WTC11 (cell line): Measurements from ENCODE around the gene BDH2. TPM values are rescaled to one million over a fixed set of nuclear protein-coding genes. Genes with fewer than 3 reads are reported as not detected.

Experiments used
- ATAC-seq: fragments of 200-7000 bp; cut with Tn5 transposase; 2 replicates; pipeline ENCODE4 v1.10.0; 2021; ENCODE audit warnings: mild to moderate bottlenecking, moderate library complexity
- CTCF ChIA-PET: fragments of 300-600 bp; sonication (Branson Sonifier 250); formaldehyde crosslinking; loops from one replicate; lab custom pipeline; 2021; ENCODE audit warnings: antibody characterized with exemption; lab: Charles Lee
- POLR2A ChIA-PET: fragments of 350-600 bp; sonication (Branson Sonifier 250); formaldehyde crosslinking; loops from one replicate; lab custom pipeline; 2021; ENCODE audit warnings: antibody characterized with exemption; lab: Charles Lee
- DNase-seq: peaks from one replicate; pipeline ENCODE4 v3.0.0; 2021; ENCODE audit warnings: low spot score
- H3K27ac Mint-ChIP-seq: 2 replicates; pipeline ENCODE4 v1.8.0; 2021; ENCODE audit warnings: mixed read lengths
- H3K27me3 Mint-ChIP-seq: 2 replicates; pipeline ENCODE4 v1.8.0; 2021; ENCODE audit warnings: low read depth, mild to moderate bottlenecking, moderate library complexity, mixed read lengths
- H3K36me3 Mint-ChIP-seq: 2 replicates; pipeline ENCODE4 v1.8.0; 2021; ENCODE audit warnings: mixed read lengths
- H3K4me1 Mint-ChIP-seq: 2 replicates; pipeline ENCODE4 v1.8.0; 2022; ENCODE audit warnings: mixed read lengths
- H3K4me3 Mint-ChIP-seq: 2 replicates; pipeline ENCODE4 v1.8.0; 2021; ENCODE audit warnings: mild to moderate bottlenecking, moderate library complexity, mixed read lengths
- H3K9me3 Mint-ChIP-seq: 2 replicates; pipeline ENCODE4 v1.8.0; 2021; ENCODE audit warnings: mixed read lengths
- ATF3 ChIP-seq: sonication (generic); formaldehyde crosslinking; conservative IDR thresholded peaks from 2 replicates; pipeline ENCODE4 v1.8.1; 2022; ENCODE audit warnings: mild to moderate bottlenecking, missing genetic modification reagents
- CREM ChIP-seq: sonication (generic); formaldehyde crosslinking; IDR thresholded peaks from 2 replicates; pipeline ENCODE4 v1.8.1; 2022; ENCODE audit warnings: mild to moderate bottlenecking, missing genetic modification reagents, moderate library complexity
- FOXP1 ChIP-seq: sonication (generic); formaldehyde crosslinking; IDR thresholded peaks from 2 replicates; pipeline ENCODE4 v1.8.0; 2022; ENCODE audit warnings: missing genetic modification reagents, mild to moderate bottlenecking, moderate library complexity, borderline replicate concordance
- GABPB1 ChIP-seq: sonication (generic); formaldehyde crosslinking; IDR thresholded peaks from 2 replicates; pipeline ENCODE4 v1.8.1; 2023; ENCODE audit warnings: mild to moderate bottlenecking, missing genetic modification reagents
- GRHL2 ChIP-seq: fragments of 250-450 bp; sonication (Bioruptor Pico); IDR thresholded peaks from 2 replicates; pipeline ENCODE4 v1.8.0; 2022; ENCODE audit warnings: mild to moderate bottlenecking, moderate library complexity; ENCODE audit not compliant: insufficient replicate concordance, severe bottlenecking
- GTF2I ChIP-seq: fragments of 250-450 bp; sonication (Bioruptor Pico); conservative IDR thresholded peaks from 2 replicates; pipeline ENCODE4 v1.4.0; 2021; ENCODE audit warnings: mild to moderate bottlenecking
- MXD4 ChIP-seq: fragments of 250-450 bp; sonication (Bioruptor Pico); IDR thresholded peaks from 2 replicates; pipeline ENCODE4 v1.8.0; 2021; ENCODE audit warnings: mild to moderate bottlenecking, moderate library complexity, borderline replicate concordance
- MYBL2 ChIP-seq: sonication (generic); formaldehyde crosslinking; IDR thresholded peaks from 2 replicates; pipeline ENCODE4 v1.8.1; 2023; ENCODE audit warnings: mild to moderate bottlenecking, moderate library complexity, missing genetic modification reagents
- NR3C1 ChIP-seq: sonication (generic); formaldehyde crosslinking; conservative IDR thresholded peaks from 2 replicates; pipeline ENCODE4 v1.8.1; 2023; ENCODE audit warnings: low read depth, mild to moderate bottlenecking, missing genetic modification reagents
- PRDM15 ChIP-seq: sonication (generic); formaldehyde crosslinking; IDR thresholded peaks from 2 replicates; pipeline ENCODE4 v1.8.0; 2022; ENCODE audit warnings: missing genetic modification reagents
- SMAD3 ChIP-seq: sonication (generic); formaldehyde crosslinking; IDR thresholded peaks from 2 replicates; pipeline ENCODE4 v1.8.0; 2022; ENCODE audit warnings: missing genetic modification reagents, mild to moderate bottlenecking, borderline replicate concordance
- ZNF416 ChIP-seq: fragments of 250-450 bp; sonication (Bioruptor Pico); IDR thresholded peaks from 2 replicates; pipeline ENCODE4 v1.9.0; 2021; ENCODE audit warnings: mild to moderate bottlenecking, inconsistent platforms
- total RNA-seq: library from RNA; stranded (reverse); gene quantifications from 3 replicates; pipeline ENCODE4 v1.2.3, GENCODE V29; 2021
- TF ChIP-seq, protein P1 (sequence below): sonication (generic); formaldehyde crosslinking; conservative IDR thresholded peaks from 2 replicates; pipeline ENCODE4 v1.8.1; 2023; ENCODE audit warnings: mild to moderate bottlenecking, low read depth, missing genetic modification reagents, moderate library complexity
- TF ChIP-seq, protein P2 (sequence below): sonication (generic); formaldehyde crosslinking; IDR thresholded peaks from 2 replicates; pipeline ENCODE4 v1.8.0; 2023; ENCODE audit warnings: mild to moderate bottlenecking, missing genetic modification reagents

Gene BDH2
- total RNA-seq, 1 experiment from 2014 or later, result 39.6 TPM

- TF ChIP-seq, protein P1, sequence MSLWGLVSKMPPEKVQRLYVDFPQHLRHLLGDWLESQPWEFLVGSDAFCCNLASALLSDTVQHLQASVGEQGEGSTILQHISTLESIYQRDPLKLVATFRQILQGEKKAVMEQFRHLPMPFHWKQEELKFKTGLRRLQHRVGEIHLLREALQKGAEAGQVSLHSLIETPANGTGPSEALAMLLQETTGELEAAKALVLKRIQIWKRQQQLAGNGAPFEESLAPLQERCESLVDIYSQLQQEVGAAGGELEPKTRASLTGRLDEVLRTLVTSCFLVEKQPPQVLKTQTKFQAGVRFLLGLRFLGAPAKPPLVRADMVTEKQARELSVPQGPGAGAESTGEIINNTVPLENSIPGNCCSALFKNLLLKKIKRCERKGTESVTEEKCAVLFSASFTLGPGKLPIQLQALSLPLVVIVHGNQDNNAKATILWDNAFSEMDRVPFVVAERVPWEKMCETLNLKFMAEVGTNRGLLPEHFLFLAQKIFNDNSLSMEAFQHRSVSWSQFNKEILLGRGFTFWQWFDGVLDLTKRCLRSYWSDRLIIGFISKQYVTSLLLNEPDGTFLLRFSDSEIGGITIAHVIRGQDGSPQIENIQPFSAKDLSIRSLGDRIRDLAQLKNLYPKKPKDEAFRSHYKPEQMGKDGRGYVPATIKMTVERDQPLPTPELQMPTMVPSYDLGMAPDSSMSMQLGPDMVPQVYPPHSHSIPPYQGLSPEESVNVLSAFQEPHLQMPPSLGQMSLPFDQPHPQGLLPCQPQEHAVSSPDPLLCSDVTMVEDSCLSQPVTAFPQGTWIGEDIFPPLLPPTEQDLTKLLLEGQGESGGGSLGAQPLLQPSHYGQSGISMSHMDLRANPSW (CRISPR knock-in tag), result no peak
- TF ChIP-seq CREM (CRISPR knock-in tag) (no peak), SMAD3 (CRISPR knock-in tag) (no peak; the same call in 1 of the 2 replicates), MXD4 (CRISPR knock-in tag) (no peak), PRDM15 (no peak), NR3C1 (CRISPR knock-in tag) (no peak), ATF3 (CRISPR knock-in tag) (no peak), GRHL2 (CRISPR knock-in tag) (no peak)
- TF ChIP-seq, protein P2, sequence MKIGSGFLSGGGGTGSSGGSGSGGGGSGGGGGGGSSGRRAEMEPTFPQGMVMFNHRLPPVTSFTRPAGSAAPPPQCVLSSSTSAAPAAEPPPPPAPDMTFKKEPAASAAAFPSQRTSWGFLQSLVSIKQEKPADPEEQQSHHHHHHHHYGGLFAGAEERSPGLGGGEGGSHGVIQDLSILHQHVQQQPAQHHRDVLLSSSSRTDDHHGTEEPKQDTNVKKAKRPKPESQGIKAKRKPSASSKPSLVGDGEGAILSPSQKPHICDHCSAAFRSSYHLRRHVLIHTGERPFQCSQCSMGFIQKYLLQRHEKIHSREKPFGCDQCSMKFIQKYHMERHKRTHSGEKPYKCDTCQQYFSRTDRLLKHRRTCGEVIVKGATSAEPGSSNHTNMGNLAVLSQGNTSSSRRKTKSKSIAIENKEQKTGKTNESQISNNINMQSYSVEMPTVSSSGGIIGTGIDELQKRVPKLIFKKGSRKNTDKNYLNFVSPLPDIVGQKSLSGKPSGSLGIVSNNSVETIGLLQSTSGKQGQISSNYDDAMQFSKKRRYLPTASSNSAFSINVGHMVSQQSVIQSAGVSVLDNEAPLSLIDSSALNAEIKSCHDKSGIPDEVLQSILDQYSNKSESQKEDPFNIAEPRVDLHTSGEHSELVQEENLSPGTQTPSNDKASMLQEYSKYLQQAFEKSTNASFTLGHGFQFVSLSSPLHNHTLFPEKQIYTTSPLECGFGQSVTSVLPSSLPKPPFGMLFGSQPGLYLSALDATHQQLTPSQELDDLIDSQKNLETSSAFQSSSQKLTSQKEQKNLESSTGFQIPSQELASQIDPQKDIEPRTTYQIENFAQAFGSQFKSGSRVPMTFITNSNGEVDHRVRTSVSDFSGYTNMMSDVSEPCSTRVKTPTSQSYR (CRISPR knock-in tag), result 0 out of 2 replicates have a peak, but pooled peaks have one; percentile 61
Observed at GRCh38 chr4:103075894-103076746, 23.5 kb downstream of the BDH2 start (continued).

- Mint-ChIP-seq H3K4me3 (peak overlapping the region; percentile 85), H3K9me3 (no peaks in the 10 kb centered on the region), H3K4me1 (peaks cover 15% of the 10 kb centered on the region), H3K27ac (no peak overlapping the region), H3K27me3 (peaks cover 41% of the 10 kb centered on the region), H3K36me3 (no peaks in the 10 kb centered on the region)
- ChIA-PET POLR2A (no interaction called here), CTCF (interaction anchor here (1.5 to 2.5 kb wide), 2 partner anchors 24 to 25 kb away, joined by 4 to 9 read pairs; partner anchors contain the start of gene BDH2)
- DNase-seq (no peak), ATAC-seq (no peak)
- TF ChIP-seq FOXP1 (CRISPR knock-in tag) (no peak), GTF2I (CRISPR knock-in tag) (no peak), ZNF416 (CRISPR knock-in tag) (no peak), GABPB1 (CRISPR knock-in tag) (peak; percentile 70), MYBL2 (no peak)
Observed at GRCh38 chr4:103075435-103075893, 24.2 kb downstream of the BDH2 start.
